Measurements from ENCODE around the gene TSPAN5. TPM values are rescaled to one million over a fixed set of nuclear protein-coding genes. Genes with fewer than 3 reads are reported as not detected.

Gene TSPAN5
- total RNA-seq, 1 donor from 2014 or later, result 12.9 TPM

GRCh38 chr4:98673288-98673644 is 14.9 kb upstream of the TSPAN5 start:
- no peak for ATAC-seq

- no peak for ATAC-seq
Observed at GRCh38 chr4:98672583-98673287, 14.3 kb upstream of the TSPAN5 start.

GRCh38 chr4:98671131-98671530 is 12.7 kb upstream of the TSPAN5 start:
- ATAC-seq, result no peak

- ATAC-seq, result no peak
Observed at GRCh38 chr4:98670186-98670585, 11.8 kb upstream of the TSPAN5 start.

GRCh38 chr4:98669577-98669976 is 11.2 kb upstream of the TSPAN5 start:
- no peak for ATAC-seq

GRCh38 chr4:98664959-98665358 is 6.5 kb upstream of the TSPAN5 start:
- no peak for ATAC-seq

GRCh38 chr4:98663226-98664006 is 5.0 kb upstream of the TSPAN5 start:
- ATAC-seq, result no peak

- ATAC-seq, result peak; percentile 62
Observed at GRCh38 chr4:98662626-98663225, 4.3 kb upstream of the TSPAN5 start.

GRCh38 chr4:98662055-98662453 is 3.6 kb upstream of the TSPAN5 start:
- no peak for ATAC-seq

- peak; percentile 69 for ATAC-seq
Observed at GRCh38 chr4:98661371-98662054, 3.1 kb upstream of the TSPAN5 start.

GRCh38 chr4:98659741-98660462 is 1.5 kb upstream of the TSPAN5 start:
- peak; percentile 53 for ATAC-seq

- ATAC-seq, result no peak
Observed at GRCh38 chr4:98659106-98659592, 738 bp upstream of the TSPAN5 start.

- ATAC-seq, result peak; percentile 22
Observed at GRCh38 chr4:98657531-98658286, 702 bp downstream of the TSPAN5 start.

- no peak for ATAC-seq
Observed at GRCh38 chr4:98656886-98657285, 1.5 kb downstream of the TSPAN5 start.

GRCh38 chr4:98656443-98656842 is 2.0 kb downstream of the TSPAN5 start:
- ATAC-seq, result no peak

GRCh38 chr4:98653890-98654867 is 4.2 kb downstream of the TSPAN5 start:
- peak; percentile 23 for ATAC-seq

- no peak for ATAC-seq
Observed at GRCh38 chr4:98652996-98653395, 5.4 kb downstream of the TSPAN5 start.

- ATAC-seq, result no peak
Observed at GRCh38 chr4:98648602-98649001, 9.8 kb downstream of the TSPAN5 start.

GRCh38 chr4:98646422-98646821 is 12.0 kb downstream of the TSPAN5 start:
- no peak for ATAC-seq

- no peak for ATAC-seq
Observed at GRCh38 chr4:98645527-98645926, 12.9 kb downstream of the TSPAN5 start.
